Tibial artery (tissue), 4 donors: ENCODE data around the gene COQ7.

Source experiments
- DNase-seq, 2 donors: peaks; one replicate each; pipeline ENCODE4 v3.0.0-alpha.2; 2019
- H3K27ac ChIP-seq, 2 donors: fragments of 200-600 bp; sonication (generic) in 1 of 2; 1 replicate in 1 of 2; 2 replicates in 1 of 2; pipeline ENCODE4 v1.5.1; 2018 to 2019; ENCODE audit warnings: mild to moderate bottlenecking in 1 of 2
- H3K27me3 ChIP-seq, 2 donors: fragments of 200-600 bp; sonication (generic) in 1 of 2; one replicate each; pipeline versions ENCODE4 v1.5.1 to v1.6.0; 2016 to 2019
- H3K36me3 ChIP-seq, 3 donors: fragments of 200-600 bp; sonication (generic) in 2 of 3; one replicate each; pipeline ENCODE4 v1.5.1; 2016 to 2019; ENCODE audit warnings: mild to moderate bottlenecking in 2 of 3
- H3K4me1 ChIP-seq, 4 donors: fragments of 200-600 bp; sonication (generic) in 2 of 4; 1 replicate in 3 of 4; 2 replicates in 1 of 4; pipeline ENCODE4 v1.5.1; 2016 to 2019
- H3K4me3 ChIP-seq, 2 donors: fragments of 200-600 bp; sonication (generic) in 1 of 2; 1 replicate in 1 of 2; 2 replicates in 1 of 2; pipeline ENCODE4 v1.5.1; 2018 to 2019; ENCODE audit warnings: mild to moderate bottlenecking in 2 of 2
- H3K9me3 ChIP-seq, 3 donors: fragments of 200-600 bp; sonication (generic) in 1 of 3; one replicate each; pipeline ENCODE4 v1.5.1; 2016 to 2019
- CTCF ChIP-seq, 2 experiments: fragments of 200-600 bp in 1 of 2; fragments of 450-650 bp in 1 of 2; IDR thresholded peaks; one replicate each; pipeline ENCODE4 v1.5.1; 2017 to 2019; ENCODE audit warnings: antibody characterized with exemption in 2 of 2, mild to moderate bottlenecking in 1 of 2, moderate library complexity in 1 of 2
- intact Hi-C: fragments of 100-400 bp; cut with DNase I; formaldehyde crosslinking; loops from one replicate; pipeline ENCODE4 v1.15.0; 2023; ENCODE audit warnings: low total_unique reads

COQ7 gene

GRCh38 chr16:19092653-19093410, 25.4 kb downstream of the COQ7 start:
- no peak overlapping the region for H3K4me3 ChIP-seq
- no peaks in the 10 kb centered on the region for H3K36me3 ChIP-seq
- no peak for TF ChIP-seq CTCF (IDR thresholded peaks at IDR 0.05)
- no peaks in the 10 kb centered on the region for H3K4me1 ChIP-seq
- peak in 1 of 2 donors; percentile 24 for DNase-seq
- H3K27me3 ChIP-seq = no peaks in the 10 kb centered on the region
- intact Hi-C loops = no loop called here
- no peaks in the 10 kb centered on the region for H3K9me3 ChIP-seq
- no peak overlapping the region for H3K27ac ChIP-seq

GRCh38 chr16:19093631-19094541, 26.5 kb downstream of the COQ7 start:
- no peaks in the 10 kb centered on the region for H3K27me3 ChIP-seq
- H3K4me3 ChIP-seq = no peak overlapping the region
- no peaks in the 10 kb centered on the region for H3K4me1 ChIP-seq
- H3K36me3 ChIP-seq = no peaks in the 10 kb centered on the region
- intact Hi-C loops = no loop called here
- no peaks in the 10 kb centered on the region for H3K9me3 ChIP-seq
- peak in 1 of 2 donors; percentile 6 for DNase-seq
- no peak overlapping the region for H3K27ac ChIP-seq
- no peak for TF ChIP-seq CTCF (IDR thresholded peaks at IDR 0.05)

- intact Hi-C loops = no loop called here
- no peak overlapping the region for H3K27ac ChIP-seq
- no peaks in the 10 kb centered on the region for H3K27me3 ChIP-seq
- no peaks in the 10 kb centered on the region for H3K4me1 ChIP-seq
- no peaks in the 10 kb centered on the region for H3K9me3 ChIP-seq
- peak in 1 of 2 donors; percentile 29 for DNase-seq
- H3K36me3 ChIP-seq = no peaks in the 10 kb centered on the region
- H3K4me3 ChIP-seq = no peak overlapping the region
- no peak for TF ChIP-seq CTCF (IDR thresholded peaks at IDR 0.05)
Observed at GRCh38 chr16:19094542-19095365, 27.3 kb downstream of the COQ7 start.

GRCh38 chr16:19095654-19096053, 28.2 kb downstream of the COQ7 start:
- peaks cover 0 to 6% (median 0%) of the 10 kb centered on the region in 3 donors for H3K9me3 ChIP-seq
- intact Hi-C loops = no loop called here
- no peak overlapping the region for H3K27ac ChIP-seq
- H3K36me3 ChIP-seq = no peaks in the 10 kb centered on the region
- no peaks in the 10 kb centered on the region for H3K27me3 ChIP-seq
- H3K4me1 ChIP-seq = no peaks in the 10 kb centered on the region
- TF ChIP-seq CTCF (IDR thresholded peaks at IDR 0.05) = no peak
- no peak overlapping the region for H3K4me3 ChIP-seq
- peak in 1 of 2 donors; percentile 11 for DNase-seq

- Histone ChIP-seq H3K4me1 (no peaks in the 10 kb centered on the region), H3K9me3 (peaks cover 0 to 6% (median 0%) of the 10 kb centered on the region in 3 donors), H3K27ac (no peak overlapping the region), H3K4me3 (no peak overlapping the region), H3K36me3 (no peaks in the 10 kb centered on the region), H3K27me3 (no peaks in the 10 kb centered on the region)
- intact Hi-C loops = no loop called here
- DNase-seq = peak in 1 of 2 donors; percentile 17
- TF ChIP-seq CTCF (IDR thresholded peaks at IDR 0.05) = no peak
Observed at GRCh38 chr16:19098173-19098572, 30.8 kb downstream of the COQ7 start.
